H1 (cell line): ENCODE data around the gene SLC35B1.

ENCODE experiments used
- CEBPB ChIP-seq: IDR thresholded peaks from 2 replicates; pipeline ENCODE4 v1.6.1; 2012; ENCODE audit warnings: low read depth, low read length
- CREB1 ChIP-seq: IDR thresholded peaks from 2 replicates; pipeline ENCODE4 v1.6.1; 2012; ENCODE audit warnings: inconsistent platforms
- CTCF ChIP-seq, 3 experiments: IDR thresholded peaks; 1 replicate in 2 of 3; 2 replicates in 1 of 3; pipeline versions ENCODE4 v1.5.1 to v1.6.1; 2011; ENCODE audit warnings: low read length in 3 of 3, mild to moderate bottlenecking in 3 of 3, inconsistent platforms in 2 of 3, low read depth in 1 of 3, moderate library complexity in 1 of 3; ENCODE audit not compliant: insufficient read depth in 1 of 3; ENCODE audit errors: control extremely low read depth in 1 of 3
- EP300 ChIP-seq, 2 experiments: IDR thresholded peaks; 1 replicate in 1 of 2; 2 replicates in 1 of 2; pipeline ENCODE4 v1.6.1; 2011 to 2012; ENCODE audit warnings: low read depth in 2 of 2, low read length in 2 of 2, mild to moderate bottlenecking in 2 of 2, borderline replicate concordance in 1 of 2, inconsistent platforms in 1 of 2, moderate library complexity in 1 of 2
- GABPA ChIP-seq: IDR thresholded peaks from 2 replicates; pipeline ENCODE4 v1.6.1; 2011; ENCODE audit warnings: mild to moderate bottlenecking, low read length, moderate library complexity, borderline replicate concordance; ENCODE audit not compliant: insufficient read depth
- JUN ChIP-seq: IDR thresholded peaks from 2 replicates; pipeline ENCODE4 v1.6.1; 2011; ENCODE audit warnings: low read depth, mild to moderate bottlenecking, improper control_type of control experiment, low read length
- MAFK ChIP-seq: IDR thresholded peaks from 2 replicates; pipeline ENCODE4 v1.6.1; 2012; ENCODE audit warnings: low read depth, mild to moderate bottlenecking, improper control_type of control experiment, low read length
- POLR2A ChIP-seq, 2 experiments: IDR thresholded peaks; 1 replicate in 1 of 2; 2 replicates in 1 of 2; pipeline ENCODE4 v1.6.1; 2011; ENCODE audit warnings: low read depth in 2 of 2, low read length in 2 of 2, mild to moderate bottlenecking in 2 of 2; ENCODE audit errors: control extremely low read depth in 1 of 2
- POLR2AphosphoS5 ChIP-seq: IDR thresholded peaks from 2 replicates; pipeline ENCODE4 v1.6.1; 2011; ENCODE audit warnings: low read depth, low read length
- TBP ChIP-seq: IDR thresholded peaks from 2 replicates; pipeline ENCODE4 v1.6.1; 2011; ENCODE audit warnings: low read depth, low read length, improper control_type of control experiment
- TEAD4 ChIP-seq: IDR thresholded peaks from 2 replicates; pipeline ENCODE4 v1.6.1; 2012; ENCODE audit warnings: low read depth, low read length, inconsistent platforms, mixed read lengths
- YY1 ChIP-seq: IDR thresholded peaks from 2 replicates; pipeline ENCODE4 v1.6.1; 2011; ENCODE audit warnings: low read depth, mild to moderate bottlenecking, low read length

GRCh38 chr17:49738456-49739163 is 30.8 kb upstream of the SLC35B1 start:
- TF ChIP-seq POLR2AphosphoS5 = no peak
- no peak for TF ChIP-seq MAFK
- no peak for TF ChIP-seq EP300 (IDR thresholded peaks at IDR 0.05; ENCODE audit: borderline replicate concordance in 1 of 2, low read depth in 2 of 2, low read length in 2 of 2)
- TF ChIP-seq CTCF (IDR thresholded peaks at IDR 0.05; ENCODE audit: control extremely low read depth in 1 of 3, insufficient read depth in 1 of 3, low read depth in 1 of 3, low read length in 3 of 3) = no peak
- TF ChIP-seq JUN = no peak
- TF ChIP-seq CREB1 = no peak
- no peak for TF ChIP-seq CEBPB
- no peak for TF ChIP-seq POLR2A (IDR thresholded peaks at IDR 0.05; ENCODE audit: control extremely low read depth in 1 of 2, low read depth in 2 of 2, low read length in 2 of 2)
- no peak for TF ChIP-seq YY1
- TF ChIP-seq TBP = no peak
- TF ChIP-seq GABPA = no peak
- no peak for TF ChIP-seq TEAD4
